ENCODE data around the gene RBMS2.

DNA sequence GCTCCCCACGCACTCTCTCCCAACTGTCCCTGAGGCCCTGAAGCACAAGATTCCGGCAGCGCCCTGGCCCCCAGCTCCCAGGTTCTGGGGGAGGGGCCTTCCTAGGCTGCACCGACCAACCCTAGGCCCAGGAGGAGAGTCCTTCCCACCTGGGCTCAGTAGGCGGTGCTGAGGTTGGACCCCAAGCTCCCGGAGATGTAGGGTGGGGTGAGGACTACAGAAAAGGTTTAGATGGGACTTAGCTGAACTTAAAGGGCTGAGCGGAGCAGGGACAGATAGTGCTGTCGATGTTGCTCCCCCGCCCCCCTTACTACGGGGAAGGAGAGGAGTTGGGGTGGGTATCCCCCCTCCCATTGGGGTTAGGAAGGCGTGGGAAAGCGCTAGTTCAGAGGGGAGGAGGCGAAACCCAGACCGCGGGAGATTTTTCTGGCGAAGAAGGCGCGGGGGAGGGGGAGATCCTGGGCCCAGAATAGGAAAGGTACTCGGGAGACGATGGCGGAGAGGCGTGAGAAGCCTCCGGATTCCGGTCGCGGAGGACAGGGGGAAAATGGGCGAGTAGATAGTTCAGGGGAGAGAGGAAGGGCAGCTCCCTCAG, 112.7 kb downstream of the RBMS2 start:
- TF ChIP-seq, protein P1, sequence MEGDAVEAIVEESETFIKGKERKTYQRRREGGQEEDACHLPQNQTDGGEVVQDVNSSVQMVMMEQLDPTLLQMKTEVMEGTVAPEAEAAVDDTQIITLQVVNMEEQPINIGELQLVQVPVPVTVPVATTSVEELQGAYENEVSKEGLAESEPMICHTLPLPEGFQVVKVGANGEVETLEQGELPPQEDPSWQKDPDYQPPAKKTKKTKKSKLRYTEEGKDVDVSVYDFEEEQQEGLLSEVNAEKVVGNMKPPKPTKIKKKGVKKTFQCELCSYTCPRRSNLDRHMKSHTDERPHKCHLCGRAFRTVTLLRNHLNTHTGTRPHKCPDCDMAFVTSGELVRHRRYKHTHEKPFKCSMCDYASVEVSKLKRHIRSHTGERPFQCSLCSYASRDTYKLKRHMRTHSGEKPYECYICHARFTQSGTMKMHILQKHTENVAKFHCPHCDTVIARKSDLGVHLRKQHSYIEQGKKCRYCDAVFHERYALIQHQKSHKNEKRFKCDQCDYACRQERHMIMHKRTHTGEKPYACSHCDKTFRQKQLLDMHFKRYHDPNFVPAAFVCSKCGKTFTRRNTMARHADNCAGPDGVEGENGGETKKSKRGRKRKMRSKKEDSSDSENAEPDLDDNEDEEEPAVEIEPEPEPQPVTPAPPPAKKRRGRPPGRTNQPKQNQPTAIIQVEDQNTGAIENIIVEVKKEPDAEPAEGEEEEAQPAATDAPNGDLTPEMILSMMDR (IDR thresholded peaks at IDR 0.05) = no peak
- no peak for TF ChIP-seq SIN3A (IDR thresholded peaks at IDR 0.05; ENCODE audit: borderline replicate concordance, insufficient read depth, low read depth, low read length)
- TF ChIP-seq POLR2AphosphoS5 (IDR thresholded peaks at IDR 0.05; ENCODE audit: low read depth, low read length) = no peak

Measured in Panc1 (cell line).